GM18499 (cell line): ENCODE data around the gene CEP170.
"Not testable (repeated sequence)": the region's sequence is repeated elsewhere in the genome, so short reads cannot be mapped to it uniquely, and the experiment has no call there.

Experiments used
- ATAC-seq: cut with Tn5 transposase; IDR thresholded peaks from one replicate; pipeline ENCODE4 v1.9.1; 2021; ENCODE audit warnings: moderate number of reproducible peaks; ENCODE audit not compliant: insufficient read depth, unreplicated experiment

Gene CEP170

DNA sequence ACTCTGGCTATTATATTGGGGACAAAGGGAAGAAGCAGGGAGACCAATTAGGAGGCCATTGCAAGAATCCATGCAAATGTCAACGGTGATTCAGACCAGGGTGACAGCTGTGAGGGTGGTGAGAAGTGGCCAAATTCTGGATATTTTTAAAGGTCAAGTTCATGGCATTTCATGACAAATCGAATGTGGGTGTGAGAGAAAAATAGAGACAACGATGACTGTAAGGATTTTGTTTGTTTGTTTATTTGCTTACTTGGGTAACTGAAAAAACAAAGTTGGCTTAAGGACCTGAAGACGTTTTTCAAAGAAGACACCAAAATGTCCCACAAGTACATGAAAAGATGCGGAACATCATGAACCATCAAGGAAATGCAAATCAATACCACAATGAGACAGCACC lies 150.6 kb downstream of the CEP170 start:
- not testable (repeated sequence) for ATAC-seq

DNA sequence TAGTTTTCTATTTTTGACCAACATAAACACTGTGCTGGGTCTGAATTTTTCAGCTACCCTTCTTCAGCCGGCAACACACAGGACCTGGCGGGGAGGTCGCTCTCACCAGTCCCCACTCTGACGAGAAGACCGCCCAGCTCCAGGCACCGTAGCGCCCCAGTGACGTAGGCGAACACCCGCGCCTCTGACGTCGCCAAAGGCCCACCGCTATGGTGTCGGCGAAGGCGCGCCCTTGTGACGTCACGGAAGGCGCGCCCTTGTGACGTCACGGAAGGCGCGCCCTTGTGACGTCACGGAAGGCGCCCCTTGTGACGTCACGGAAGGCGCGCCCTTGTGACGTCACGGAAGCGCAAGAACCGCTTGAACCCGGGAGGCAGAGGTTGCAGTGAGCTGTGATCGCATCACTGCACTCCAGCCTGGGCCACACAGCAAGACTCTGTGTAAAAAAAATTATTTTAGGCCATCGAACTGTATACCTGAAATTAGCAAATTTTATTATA lies 153.5 kb downstream of the CEP170 start:
- peak; percentile 72 for ATAC-seq

DNA sequence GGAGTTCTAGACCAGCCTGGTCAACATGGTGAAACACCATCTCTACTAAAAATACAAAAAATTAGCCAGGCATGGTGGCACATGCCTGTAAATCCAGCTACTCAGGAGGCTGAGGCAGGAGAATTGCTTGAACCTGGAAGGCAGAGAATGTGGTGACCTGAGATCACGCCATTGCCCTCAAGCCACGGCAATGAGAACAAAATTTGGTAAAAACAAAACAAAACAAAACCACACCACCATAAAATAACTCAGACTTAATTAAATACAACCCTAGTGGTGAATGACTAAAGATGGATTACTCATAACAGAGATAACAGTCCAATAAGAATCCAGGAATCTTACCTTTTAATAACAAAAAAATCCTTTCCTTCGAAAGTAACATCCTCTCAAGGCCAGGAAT lies 167.7 kb downstream of the CEP170 start:
- ATAC-seq = not testable (repeated sequence)
